Measurements from ENCODE around the gene UPP2. TPM values are rescaled to one million over a fixed set of nuclear protein-coding genes. Genes with fewer than 3 reads are reported as not detected.

Gene UPP2
- total and polyA plus RNA-seq, 9 of the 15 experiments (the other 6 are each of a cell fraction or from before 2014, with no cell fraction given) = not detected

DNA sequence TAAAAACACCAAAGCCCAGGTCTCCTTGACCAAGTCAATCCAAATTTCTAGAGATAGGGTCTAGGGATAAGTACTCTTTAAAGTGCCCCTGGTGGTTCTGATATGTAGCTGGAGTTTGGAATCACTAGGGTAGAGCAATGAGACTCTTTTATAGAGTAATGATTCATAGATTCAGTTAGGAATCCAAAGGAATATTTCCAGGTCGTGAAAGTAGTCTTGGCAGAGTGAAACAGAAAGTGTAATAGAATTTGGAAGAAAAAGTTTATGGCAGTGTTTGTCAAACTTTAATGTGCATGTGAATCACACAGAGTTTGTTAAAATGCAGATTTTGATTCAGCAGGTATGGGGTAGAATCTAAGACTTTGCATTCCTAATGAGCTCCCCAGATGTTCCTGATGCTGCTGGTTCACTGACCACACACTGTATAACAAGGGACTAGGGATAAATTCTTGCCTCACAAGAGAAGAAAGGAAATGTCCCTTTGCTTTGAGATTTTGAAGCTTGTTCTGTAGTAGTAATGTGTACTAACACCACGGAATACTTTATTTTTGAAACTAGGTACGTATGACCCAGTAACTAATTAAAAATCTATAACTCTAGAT lies 1.8 kb downstream of the UPP2 start:
- DNase-seq (ENCODE audit: extremely low read depth in 1 of 4, low spot score in 3 of 4) (no peak), ATAC-seq (no peak), FAIRE-seq (no peak)
- H3K9me3 ChIP-seq (replicated peaks; ENCODE audit: control insufficient read depth, insufficient read depth, low read depth, low read length) = no peaks in the 10 kb centered on the region
- H3K27me3 ChIP-seq (ENCODE audit: control insufficient read depth in 2 of 2, insufficient read depth in 2 of 2, low read length in 2 of 2) = peaks cover 4 to 18% of the 10 kb centered on the region in 2 experiments; a peak in 3 of 5 replicates
- ChIA-PET CTCF (ENCODE audit: low intra/inter-chr PET ratio) (no interaction called here), POLR2A (interaction anchor here (0.7 kb wide), 1 partner anchor 12 kb away, joined by 3 read pairs; no protein-coding TSS in a partner anchor)
- H3K27ac ChIP-seq (ENCODE audit: extremely low read depth, low read depth, low read length) = no peak overlapping the region
- no peaks in the 10 kb centered on the region for H3K79me2 ChIP-seq (ENCODE audit: control insufficient read depth, insufficient read depth, low read length)
- no peak overlapping the region for H3K4me2 ChIP-seq (ENCODE audit: insufficient read depth, low read length)
- H3K4me1 ChIP-seq (replicated peaks in 1 of 2; ENCODE audit: control insufficient read depth in 2 of 2, insufficient read depth in 2 of 2, low read length in 2 of 2) = no peaks in the 10 kb centered on the region
- intact Hi-C loops (cut with micrococcal nuclease) = no loop called here
- in situ Hi-C loops (cut with MboI) = no loop called here
- no peak overlapping the region for H3K4me3 ChIP-seq
- no peaks in the 10 kb centered on the region for H3K9me1 ChIP-seq (ENCODE audit: control insufficient read depth, insufficient read depth, low read length)
- BruUV-seq (replicated peaks) = no TSS peak
- no peak overlapping the region for H3K9ac ChIP-seq (ENCODE audit: insufficient read depth in 1 of 2, low read depth in 2 of 2, low read length in 2 of 2)
- WGBS (ENCODE audit: insufficient coverage, low coverage, missing lambda C conversion rate) = 0% methylated on average over 3 of the region's 3 CpGs
- H3K36me3 ChIP-seq (ENCODE audit: control insufficient read depth, insufficient read depth, low read length) = no peaks in the 10 kb centered on the region
- no peaks in the 10 kb centered on the region for H4K20me1 ChIP-seq (replicated peaks; ENCODE audit: control insufficient read depth, insufficient read depth, low read length)
- no peak overlapping the region for H2AFZ ChIP-seq (ENCODE audit: low read depth, low read length)
- TF ChIP-seq ZNF354B (CRISPR knock-in tag; IDR thresholded peaks at IDR 0.05) = no peak
- no peak for TF ChIP-seq GTF2E2 (tag; IDR thresholded peaks at IDR 0.05)
- TF ChIP-seq EP400 (IDR thresholded peaks at IDR 0.05) = no peak
- no peak for TF ChIP-seq BACH1 (tag; IDR thresholded peaks at IDR 0.05)
- TF ChIP-seq KAT2B (IDR thresholded peaks at IDR 0.05; ENCODE audit: low read depth, low read length) = no peak
- TF ChIP-seq PML (IDR thresholded peaks at IDR 0.05; ENCODE audit: low read length) = no peak
- no peak for TF ChIP-seq ZNF121 (CRISPR knock-in tag; conservative IDR thresholded peaks at IDR 0.05)
- no peak for TF ChIP-seq RBBP5 (IDR thresholded peaks at IDR 0.05; ENCODE audit: borderline replicate concordance, insufficient read depth, low read length, poor library complexity, severe bottlenecking)
- no peak for TF ChIP-seq CTCFL (IDR thresholded peaks at IDR 0.05; ENCODE audit: borderline replicate concordance, insufficient read depth, low read depth, low read length, poor library complexity, severe bottlenecking)
- no peak for TF ChIP-seq HMBOX1 (IDR thresholded peaks at IDR 0.05)
- TF ChIP-seq CXXC5 (CRISPR knock-in tag; IDR thresholded peaks at IDR 0.05) = no peak
- no peak for TF ChIP-seq SMAD4 (CRISPR knock-in tag; conservative IDR thresholded peaks at IDR 0.05)
- no peak for TF ChIP-seq ZNF511 (CRISPR knock-in tag; IDR thresholded peaks at IDR 0.05)
- no peak for TF ChIP-seq ZNF197 (CRISPR knock-in tag; IDR thresholded peaks at IDR 0.05; ENCODE audit: low read depth)
- TF ChIP-seq IRF2 (CRISPR knock-in tag; IDR thresholded peaks at IDR 0.05) = no peak
- no peak for TF ChIP-seq SIN3B (IDR thresholded peaks at IDR 0.05; ENCODE audit: low read depth)

All from K562 (cell line).